Suprapubic skin (tissue), 4 donors: ENCODE measurements around the gene SASH1. TPM values are rescaled to one million over a fixed set of nuclear protein-coding genes. Genes with fewer than 3 reads are reported as not detected.

ENCODE experiments used
- DNase-seq, 2 donors: peaks; one replicate each; pipeline ENCODE4 v3.0.0-alpha.2; 2019; ENCODE audit warnings: low spot score in 2 of 2
- H3K27ac ChIP-seq: fragments of 200-600 bp; sonication (generic); one replicate; pipeline ENCODE4 v1.5.1; 2019
- H3K27me3 ChIP-seq: fragments of 200-600 bp; sonication (generic); one replicate; pipeline ENCODE4 v1.5.1; 2019
- H3K36me3 ChIP-seq: fragments of 200-600 bp; sonication (generic); one replicate; pipeline ENCODE4 v1.5.1; 2019
- H3K4me1 ChIP-seq: fragments of 200-600 bp; sonication (generic); one replicate; pipeline ENCODE4 v1.5.1; 2019
- H3K4me3 ChIP-seq: fragments of 200-600 bp; sonication (generic); one replicate; pipeline ENCODE4 v1.5.1; 2019; ENCODE audit warnings: mild to moderate bottlenecking
- H3K9me3 ChIP-seq: fragments of 200-600 bp; sonication (generic); one replicate; pipeline ENCODE4 v1.5.1; 2019
- CTCF ChIP-seq, 2 donors: fragments of 200-600 bp in 1 of 2; fragments of 450-650 bp in 1 of 2; sonication (generic) in 1 of 2; IDR thresholded peaks; one replicate each; pipeline ENCODE4 v1.5.1; 2016 to 2019; ENCODE audit warnings: antibody characterized with exemption in 2 of 2, mild to moderate bottlenecking in 1 of 2, moderate library complexity in 1 of 2
- EP300 ChIP-seq: sonication (generic); formaldehyde crosslinking; IDR thresholded peaks from one replicate; pipeline ENCODE4 v1.6.1; 2017; ENCODE audit warnings: antibody characterized with exemption
- POLR2A ChIP-seq, 2 donors: fragments of 450-650 bp; IDR thresholded peaks; one replicate each; pipeline ENCODE4 v1.6.1; 2017; ENCODE audit warnings: antibody characterized with exemption in 2 of 2, mild to moderate bottlenecking in 2 of 2, moderate library complexity in 2 of 2
- POLR2AphosphoS5 ChIP-seq, 3 donors: sonication (generic); formaldehyde crosslinking; IDR thresholded peaks; one replicate each; pipeline ENCODE4 v1.6.1; 2017; ENCODE audit warnings: antibody characterized with exemption in 3 of 3
- WGBS: methylation state at CpG from one replicate; pipeline ENCODE4 v1.1.5; 2018; 5-methylcytosine and 5-hydroxymethylcytosine counted together
- total RNA-seq, 4 donors: library from RNA; depleted of rRNA; stranded (reverse); fragments of >200 nt; gene quantifications; one replicate each; pipeline ENCODE4 v1.1.0, GENCODE V29; 2016

Gene SASH1
- total RNA-seq, 4 donors from 2014 or later = 59.1 to 139 (median 77.1) TPM

- WGBS = 47% methylated on average over 6 of the region's 6 CpGs
- Histone ChIP-seq H3K27me3 (no peaks in the 10 kb centered on the region), H3K9me3 (no peaks in the 10 kb centered on the region), H3K4me1 (peaks cover 17% of the 10 kb centered on the region), H3K4me3 (no peak overlapping the region), H3K36me3 (no peaks in the 10 kb centered on the region), H3K27ac (peak overlapping the region; percentile 27)
- no peak for DNase-seq
- TF ChIP-seq CTCF (IDR thresholded peaks at IDR 0.05) (no peak), EP300 (no peak), POLR2A (IDR thresholded peaks at IDR 0.05) (no peak), POLR2AphosphoS5 (IDR thresholded peaks at IDR 0.05) (no peak)
Observed at GRCh38 chr6:148465670-148466069, 123.0 kb downstream of the SASH1 start.

- H3K27ac ChIP-seq = peak overlapping the region; percentile 27
- TF ChIP-seq CTCF (IDR thresholded peaks at IDR 0.05) (no peak), POLR2AphosphoS5 (IDR thresholded peaks at IDR 0.05) (no peak), EP300 (no peak), POLR2A (IDR thresholded peaks at IDR 0.05) (no peak)
- WGBS = 53% methylated on average over 4 of the region's 4 CpGs
- H3K4me3 ChIP-seq = no peak overlapping the region
- H3K27me3 ChIP-seq = no peaks in the 10 kb centered on the region
- no peak for DNase-seq
- no peaks in the 10 kb centered on the region for H3K9me3 ChIP-seq
- H3K36me3 ChIP-seq = no peaks in the 10 kb centered on the region
- H3K4me1 ChIP-seq = peaks cover 17% of the 10 kb centered on the region
Observed at GRCh38 chr6:148466158-148466557, 123.5 kb downstream of the SASH1 start.

DNA sequence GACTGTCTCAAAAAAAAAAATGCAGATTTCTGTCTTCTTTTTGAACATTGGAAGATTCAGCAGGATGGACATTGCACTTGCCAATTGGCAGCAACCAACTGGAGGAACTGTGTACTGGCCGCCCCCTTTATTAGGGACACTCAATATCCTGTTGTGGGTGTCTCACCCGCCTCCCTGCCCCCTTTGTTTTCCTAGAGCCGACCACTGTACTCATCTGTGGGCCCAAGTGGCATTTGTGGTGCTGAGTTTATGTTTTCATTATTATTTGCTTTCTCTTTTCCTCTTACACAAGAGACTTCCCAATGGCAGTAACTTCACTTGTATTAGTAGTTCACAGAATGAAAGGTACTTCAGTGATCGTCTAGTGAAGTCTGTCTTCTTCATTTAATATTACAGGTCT lies 125.3 kb downstream of the SASH1 start:
- H3K27me3 ChIP-seq = no peaks in the 10 kb centered on the region
- H3K36me3 ChIP-seq = peaks cover 10% of the 10 kb centered on the region
- TF ChIP-seq CTCF (IDR thresholded peaks at IDR 0.05) (no peak), EP300 (no peak), POLR2AphosphoS5 (IDR thresholded peaks at IDR 0.05) (no peak), POLR2A (IDR thresholded peaks at IDR 0.05) (no peak)
- H3K27ac ChIP-seq = no peak overlapping the region
- H3K4me1 ChIP-seq = peaks cover 17% of the 10 kb centered on the region
- WGBS = 72% methylated on average over 4 of the region's 4 CpGs
- H3K9me3 ChIP-seq = no peaks in the 10 kb centered on the region
- H3K4me3 ChIP-seq = no peak overlapping the region
- no peak for DNase-seq

DNA sequence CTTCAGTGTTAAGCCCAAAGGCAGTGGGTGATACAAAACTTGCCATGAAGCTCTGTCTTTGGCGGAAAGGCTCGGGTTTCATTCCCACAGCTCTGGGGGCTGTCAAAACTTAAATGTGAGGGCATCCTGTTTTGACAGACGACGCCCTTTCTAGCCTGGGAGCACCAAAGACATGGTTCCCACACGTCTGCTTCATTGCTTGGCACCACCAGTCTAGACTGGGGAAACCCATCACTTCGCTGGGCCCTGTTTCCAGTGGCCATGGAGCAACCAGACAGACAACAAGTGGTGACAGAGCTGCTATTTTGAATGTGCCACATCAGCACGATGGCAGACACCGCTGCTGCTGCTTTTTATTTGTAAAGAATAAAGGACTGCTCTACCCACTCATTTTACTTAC lies 127.5 kb downstream of the SASH1 start:
- H3K9me3 ChIP-seq = no peaks in the 10 kb centered on the region
- 80% methylated on average over 8 of the region's 8 CpGs for WGBS
- no peak for DNase-seq
- no peak overlapping the region for H3K4me3 ChIP-seq
- peaks cover 8% of the 10 kb centered on the region for H3K4me1 ChIP-seq
- H3K36me3 ChIP-seq = peaks cover 30% of the 10 kb centered on the region
- TF ChIP-seq POLR2AphosphoS5 (IDR thresholded peaks at IDR 0.05) (no peak), EP300 (no peak), POLR2A (IDR thresholded peaks at IDR 0.05) (no peak), CTCF (IDR thresholded peaks at IDR 0.05) (no peak)
- no peaks in the 10 kb centered on the region for H3K27me3 ChIP-seq
- H3K27ac ChIP-seq = no peak overlapping the region

GRCh38 chr6:148470606-148471465 lies 128.2 kb downstream of the SASH1 start:
- no peak overlapping the region for H3K4me3 ChIP-seq
- H3K4me1 ChIP-seq = peaks cover 3% of the 10 kb centered on the region
- no peak overlapping the region for H3K27ac ChIP-seq
- H3K27me3 ChIP-seq = no peaks in the 10 kb centered on the region
- peaks cover 36% of the 10 kb centered on the region for H3K36me3 ChIP-seq
- WGBS = 83% methylated on average over 10 of the region's 10 CpGs
- TF ChIP-seq EP300 = no peak
- DNase-seq = no peak
- no peaks in the 10 kb centered on the region for H3K9me3 ChIP-seq
